GM03348 (cell line): ENCODE measurements around the gene HARS1.
"Not testable (repeated sequence)": the region's sequence is repeated elsewhere in the genome, so short reads cannot be mapped to it uniquely, and the experiment has no call there.

ENCODE experiments used
- DNase-seq: peaks from one replicate; pipeline ENCODE4 v3.0.0; 2012; ENCODE audit warnings: low spot score

The HARS1 gene

GRCh38 chr5:140690941-140691924 lies at the start of gene HARS1, which contains the start of gene HARS2:
TSS of gene HARS1 (minus strand) at chr5:140691370. CDS start at chr5:140691304, 66 bp downstream.
TSS of gene HARS2 (plus strand) at chr5:140691455. CDS start at chr5:140691649, 194 bp downstream.
- DNase-seq: peak; percentile 94

GRCh38 chr5:140737486-140737885 lies 46.3 kb upstream of the HARS1 start:
- DNase-seq: no peak

GRCh38 chr5:140734354-140734753 lies 43.2 kb upstream of the HARS1 start:
- peak; percentile 47 for DNase-seq

GRCh38 chr5:140733098-140733497 lies 41.9 kb upstream of the HARS1 start:
- DNase-seq: no peak

- DNase-seq: peak; percentile 69
Measured at GRCh38 chr5:140725799-140726471, 34.8 kb upstream of the HARS1 start.

- DNase-seq: not testable (repeated sequence)
Measured at GRCh38 chr5:140721395-140721794, 30.2 kb upstream of the HARS1 start.

- DNase-seq: not testable (repeated sequence)
Measured at GRCh38 chr5:140720738-140721137, 29.6 kb upstream of the HARS1 start.

- DNase-seq: no peak
Measured at GRCh38 chr5:140718266-140718592, 27.1 kb upstream of the HARS1 start.

GRCh38 chr5:140716238-140716637 lies 25.1 kb upstream of the HARS1 start:
- DNase-seq: not testable (repeated sequence)

GRCh38 chr5:140713562-140714094 lies 22.5 kb upstream of the HARS1 start:
- no peak for DNase-seq

GRCh38 chr5:140711794-140712193 lies 20.6 kb upstream of the HARS1 start:
- no peak for DNase-seq

GRCh38 chr5:140710899-140711552 lies 19.9 kb upstream of the HARS1 start:
- DNase-seq: peak; percentile 91

GRCh38 chr5:140708787-140709186 lies 17.6 kb upstream of the HARS1 start:
- not testable (repeated sequence) for DNase-seq

GRCh38 chr5:140707812-140708211 lies 16.6 kb upstream of the HARS1 start:
- DNase-seq: no peak

- DNase-seq: peak; percentile 96
Measured at GRCh38 chr5:140700177-140701144, 9.3 kb upstream of the HARS1 start, which contains the start of gene ZMAT2. TSS of gene ZMAT2 (plus strand) at chr5:140700447. CDS start at chr5:140700461, 14 bp downstream.

- DNase-seq: no peak
Measured at GRCh38 chr5:140696891-140697492, 5.8 kb upstream of the HARS1 start.

GRCh38 chr5:140694276-140694675 lies 3.1 kb upstream of the HARS1 start:
- DNase-seq: no peak

- DNase-seq: no peak
Measured at GRCh38 chr5:140690376-140690932, 716 bp downstream of the HARS1 start.

GRCh38 chr5:140678993-140679392 lies 12.2 kb downstream of the HARS1 start:
- no peak for DNase-seq

- no peak for DNase-seq
Measured at GRCh38 chr5:140677947-140678346, 13.2 kb downstream of the HARS1 start.
